Measurements from ENCODE around the gene FREM1. TPM values are rescaled to one million over a fixed set of nuclear protein-coding genes. Genes with fewer than 3 reads are reported as not detected.
"Not testable (repeated sequence)": the region's sequence is repeated elsewhere in the genome, so short reads cannot be mapped to it uniquely, and the experiment has no call there.

Gene FREM1
- total and polyA plus RNA-seq, 9 donors: 0.61 to 9.2 (median 2.8) TPM

DNA sequence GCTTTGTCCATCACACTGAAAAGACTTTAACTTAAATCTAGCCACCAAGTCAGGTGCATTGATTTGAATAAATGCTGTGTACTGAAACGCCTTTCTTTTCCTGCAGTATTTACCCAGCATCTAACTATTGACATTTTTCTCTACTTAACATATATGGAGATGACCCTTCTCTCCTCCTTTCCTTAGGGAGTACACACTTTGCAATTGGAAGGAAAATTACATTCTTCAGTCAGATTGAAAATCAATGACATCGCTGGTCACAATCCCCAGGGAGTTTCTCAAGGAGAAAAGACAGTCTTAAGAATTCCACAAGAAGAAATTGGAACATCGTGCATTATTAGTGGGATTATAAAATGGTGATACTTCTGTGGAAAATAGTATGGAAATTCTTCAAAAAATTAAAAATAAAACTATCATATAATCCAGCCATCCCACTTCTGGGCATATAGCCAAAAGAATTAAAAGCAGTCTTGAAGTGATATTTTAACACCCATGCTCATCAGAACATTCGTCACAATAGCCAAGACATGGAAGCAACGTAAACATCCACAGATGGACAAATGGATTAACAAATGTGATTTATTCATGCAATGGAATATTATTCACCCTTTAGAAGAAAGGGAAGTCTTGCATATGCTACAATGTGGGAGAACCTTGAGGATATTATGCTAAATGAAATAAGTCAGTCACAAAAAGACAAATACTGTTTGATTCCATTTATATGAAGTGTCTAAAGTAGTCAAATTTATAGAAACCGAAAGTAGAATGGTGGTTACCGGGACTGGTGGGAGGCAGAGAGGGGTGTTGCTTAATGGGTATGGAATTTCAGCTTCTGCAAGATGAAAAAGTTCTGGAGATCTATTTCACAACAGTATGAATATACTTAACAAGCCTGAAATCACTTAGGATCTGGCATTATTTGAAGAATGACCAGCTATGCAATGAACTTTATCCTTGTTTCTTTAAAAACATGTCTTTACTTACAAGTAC lies 14.3 kb upstream of the FREM1 start:
- H3K27me3 ChIP-seq: no peaks in the 10 kb centered on the region

DNA sequence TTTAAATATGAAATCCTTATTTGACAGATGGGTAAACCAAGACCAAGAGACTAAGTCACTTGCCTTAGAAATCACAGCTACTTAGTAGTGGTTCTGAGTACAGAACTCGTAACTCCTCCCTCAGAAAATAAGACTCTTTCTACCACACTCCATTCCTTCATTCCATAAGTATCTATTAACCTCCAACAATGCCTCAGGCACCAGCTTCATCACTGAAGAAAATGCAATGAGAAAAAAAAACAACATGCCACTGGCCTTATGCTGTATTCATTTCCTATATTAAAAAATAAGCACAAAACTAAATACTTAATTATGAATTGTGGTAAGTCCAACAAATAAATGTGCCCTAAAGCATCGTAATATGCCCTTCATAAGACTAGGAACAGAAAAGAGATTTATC lies 13.5 kb upstream of the FREM1 start:
- Histone ChIP-seq H3K27me3 (no peaks in the 10 kb centered on the region), H3K36me3 (no peaks in the 10 kb centered on the region), H3K9me3 (no peaks in the 10 kb centered on the region), H3K4me1 (ENCODE audit: insufficient read depth) (no peaks in the 10 kb centered on the region), H3K27ac (no peak overlapping the region), H3K4me3 (no peak overlapping the region)
- DNase-seq: no peak
- intact Hi-C loops (cut with DNase I): no loop called here
- TF ChIP-seq EP300 (IDR thresholded peaks at IDR 0.05): no peak
- TF ChIP-seq POLR2A (IDR thresholded peaks at IDR 0.05): no peak
- TF ChIP-seq, protein P1, sequence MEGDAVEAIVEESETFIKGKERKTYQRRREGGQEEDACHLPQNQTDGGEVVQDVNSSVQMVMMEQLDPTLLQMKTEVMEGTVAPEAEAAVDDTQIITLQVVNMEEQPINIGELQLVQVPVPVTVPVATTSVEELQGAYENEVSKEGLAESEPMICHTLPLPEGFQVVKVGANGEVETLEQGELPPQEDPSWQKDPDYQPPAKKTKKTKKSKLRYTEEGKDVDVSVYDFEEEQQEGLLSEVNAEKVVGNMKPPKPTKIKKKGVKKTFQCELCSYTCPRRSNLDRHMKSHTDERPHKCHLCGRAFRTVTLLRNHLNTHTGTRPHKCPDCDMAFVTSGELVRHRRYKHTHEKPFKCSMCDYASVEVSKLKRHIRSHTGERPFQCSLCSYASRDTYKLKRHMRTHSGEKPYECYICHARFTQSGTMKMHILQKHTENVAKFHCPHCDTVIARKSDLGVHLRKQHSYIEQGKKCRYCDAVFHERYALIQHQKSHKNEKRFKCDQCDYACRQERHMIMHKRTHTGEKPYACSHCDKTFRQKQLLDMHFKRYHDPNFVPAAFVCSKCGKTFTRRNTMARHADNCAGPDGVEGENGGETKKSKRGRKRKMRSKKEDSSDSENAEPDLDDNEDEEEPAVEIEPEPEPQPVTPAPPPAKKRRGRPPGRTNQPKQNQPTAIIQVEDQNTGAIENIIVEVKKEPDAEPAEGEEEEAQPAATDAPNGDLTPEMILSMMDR (IDR thresholded peaks at IDR 0.05): no peak
- WGBS, 3 donors: 92 to 95% (median 93%) methylated on average over 2 of the region's 2 CpGs

More for the DNA sequence above, 14.3 kb upstream of the FREM1 start:
- DNase-seq: no peak
- Histone ChIP-seq H3K4me3 (no peak overlapping the region), H3K27ac (no peak overlapping the region), H3K9me3 (no peaks in the 10 kb centered on the region), H3K36me3 (no peaks in the 10 kb centered on the region), H3K4me1 (ENCODE audit: insufficient read depth) (no peaks in the 10 kb centered on the region)
- intact Hi-C loops (cut with DNase I): no loop called here
- TF ChIP-seq, protein P1 (IDR thresholded peaks at IDR 0.05): no peak
- TF ChIP-seq EP300 (IDR thresholded peaks at IDR 0.05) (no peak), POLR2A (IDR thresholded peaks at IDR 0.05) (no peak)
- 67 to 73% (median 69%) methylated on average over 7 of the region's 7 CpGs for WGBS, 3 donors

DNA sequence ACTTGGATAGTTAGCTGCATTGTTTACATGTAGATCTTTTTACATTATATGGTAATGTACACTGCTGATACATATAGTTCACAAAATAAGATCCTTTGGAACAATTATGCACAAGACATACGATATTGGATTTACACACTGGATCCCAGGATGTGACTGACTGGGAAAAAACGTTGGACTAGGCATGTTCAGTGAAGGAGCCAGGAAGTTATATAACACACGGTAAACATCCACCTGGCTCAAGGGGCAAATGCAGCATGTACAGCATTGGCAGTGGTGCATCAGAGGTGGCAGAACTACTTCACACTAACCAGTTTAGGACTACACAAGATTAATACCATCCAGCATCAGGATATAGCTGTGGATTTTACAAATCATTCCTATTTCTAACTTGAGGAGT lies 10.6 kb upstream of the FREM1 start:
- DNase-seq; H3K36me3 ChIP-seq; H3K9me3 ChIP-seq; H3K27me3 ChIP-seq; intact Hi-C loops (cut with DNase I); H3K27ac ChIP-seq; H3K4me1 ChIP-seq (ENCODE audit: insufficient read depth); H3K4me3 ChIP-seq: not testable (repeated sequence)
- WGBS, 3 donors: 66 to 75% (median 73%) methylated on average over 3 of the region's 3 CpGs

DNA sequence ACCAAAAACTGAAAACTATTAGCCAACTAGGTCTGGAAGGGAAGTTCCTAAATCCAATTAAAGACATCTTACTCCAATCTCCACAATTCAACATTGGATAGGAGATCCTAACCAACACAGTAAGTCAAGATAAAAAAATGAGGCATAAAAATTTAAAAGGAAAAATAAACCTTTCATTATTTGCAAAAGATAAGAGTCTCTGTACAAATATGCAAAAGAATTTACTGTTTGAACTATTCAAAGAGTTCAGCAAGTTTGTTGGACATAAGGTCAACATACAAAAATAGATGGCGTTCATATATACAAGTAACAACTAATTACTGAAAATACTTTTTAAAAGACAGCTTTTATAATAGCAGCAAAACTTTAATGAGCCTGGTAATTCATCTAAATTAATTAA lies 3.1 kb upstream of the FREM1 start:
- H3K4me1 ChIP-seq (ENCODE audit: insufficient read depth): no peaks in the 10 kb centered on the region
- H3K9me3 ChIP-seq: no peaks in the 10 kb centered on the region
- intact Hi-C loops (cut with DNase I): no loop called here
- no peak overlapping the region for H3K4me3 ChIP-seq
- TF ChIP-seq, protein P1 (IDR thresholded peaks at IDR 0.05): no peak
- TF ChIP-seq POLR2A (IDR thresholded peaks at IDR 0.05): no peak
- TF ChIP-seq EP300 (IDR thresholded peaks at IDR 0.05): no peak
- no peaks in the 10 kb centered on the region for H3K27me3 ChIP-seq
- H3K36me3 ChIP-seq: no peaks in the 10 kb centered on the region
- 76 to 95% (median 84%) methylated on average over 1 of the region's 1 CpG for WGBS, 3 donors
- no peak overlapping the region for H3K27ac ChIP-seq
- DNase-seq: no peak

DNA sequence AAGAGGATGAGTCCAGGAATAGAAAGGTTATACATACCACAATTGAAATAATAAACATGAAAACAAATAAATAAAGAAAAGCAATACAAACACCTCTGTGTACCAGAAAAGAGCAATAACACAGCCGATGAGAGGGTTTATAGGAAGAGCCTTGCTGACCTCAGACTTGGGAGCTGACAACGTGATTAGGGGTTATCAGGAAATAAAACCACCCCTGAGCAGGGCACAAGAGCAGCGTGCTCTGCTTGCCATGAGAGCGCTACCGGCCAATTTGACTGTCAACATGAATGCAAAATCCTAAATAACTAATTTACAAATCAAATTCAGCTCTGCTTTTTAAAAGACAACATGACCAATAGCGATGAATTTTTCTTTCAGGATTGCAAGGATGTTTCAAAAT lies 2.6 kb upstream of the FREM1 start:
- Histone ChIP-seq H3K4me1 (ENCODE audit: insufficient read depth) (no peaks in the 10 kb centered on the region), H3K4me3 (no peak overlapping the region), H3K27ac (no peak overlapping the region), H3K36me3 (no peaks in the 10 kb centered on the region), H3K9me3 (no peaks in the 10 kb centered on the region), H3K27me3 (no peaks in the 10 kb centered on the region)
- 76 to 89% (median 84%) methylated on average over 6 of the region's 6 CpGs for WGBS, 3 donors
- TF ChIP-seq EP300 (IDR thresholded peaks at IDR 0.05) (no peak), POLR2A (IDR thresholded peaks at IDR 0.05) (no peak)
- TF ChIP-seq, protein P1 (IDR thresholded peaks at IDR 0.05): no peak
- intact Hi-C loops (cut with DNase I): no loop called here
- DNase-seq: no peak
